HUES6 (cell line): ENCODE results near the gene CLPTM1.
A peak's percentile ranks its signal among the peaks of the same experiment; 100 is the strongest.

ENCODE experiments used
- H3K27ac ChIP-seq: 2 replicates; pipeline ENCODE4 v1.7.0; 2013; ENCODE audit warnings: low read depth, mild to moderate bottlenecking, low read length, inconsistent platforms
- H3K27me3 ChIP-seq: 2 replicates; pipeline ENCODE4 v1.6.1; 2013; ENCODE audit warnings: low read length; ENCODE audit not compliant: control insufficient read depth, insufficient read depth
- H3K36me3 ChIP-seq: 2 replicates; pipeline ENCODE4 v1.6.1; 2013; ENCODE audit warnings: low read length; ENCODE audit not compliant: control insufficient read depth, insufficient read depth
- H3K4me1 ChIP-seq: 2 replicates; pipeline ENCODE4 v1.6.1; 2013; ENCODE audit warnings: low read length; ENCODE audit not compliant: control insufficient read depth, insufficient read depth
- H3K4me3 ChIP-seq: 2 replicates; pipeline ENCODE4 v1.5.1; 2013; ENCODE audit warnings: low read depth, low read length
- H3K9ac ChIP-seq: one replicate; pipeline ENCODE4 v1.6.1; 2013; ENCODE audit warnings: mild to moderate bottlenecking, low read length
- H3K9me3 ChIP-seq: 2 replicates; pipeline ENCODE4 v1.6.1; 2013; ENCODE audit warnings: low read depth, low read length; ENCODE audit not compliant: control insufficient read depth, insufficient read depth

CLPTM1 gene

GRCh38 chr19:45040059-45040771 is 85.0 kb downstream of the CLPTM1 start:
- Histone ChIP-seq H3K27me3 (no peaks in the 10 kb centered on the region), H3K4me1 (peaks cover 8% of the 10 kb centered on the region; the same call in 1 of the 2 replicates), H3K27ac (no peak overlapping the region), H3K36me3 (peaks cover 55% of the 10 kb centered on the region), H3K9me3 (no peaks in the 10 kb centered on the region; the same call in 1 of the 2 replicates), H3K4me3 (peak overlapping the region; percentile 99), H3K9ac (no peak overlapping the region)

GRCh38 chr19:45041125-45041524 is 85.9 kb downstream of the CLPTM1 start:
- Histone ChIP-seq H3K27me3 (no peaks in the 10 kb centered on the region), H3K9ac (no peak overlapping the region), H3K9me3 (no peaks in the 10 kb centered on the region), H3K36me3 (peaks cover 57% of the 10 kb centered on the region), H3K4me1 (peaks cover 8% of the 10 kb centered on the region; the same call in 1 of the 2 replicates), H3K4me3 (no peak overlapping the region), H3K27ac (no peak overlapping the region)
